SK-N-SH (cell line): ENCODE measurements around the gene GRK1. TPM values are rescaled to one million over a fixed set of nuclear protein-coding genes. Genes with fewer than 3 reads are reported as not detected.

ENCODE experiments used
- CTCF ChIA-PET: fragments of 300-600, 350-600 bp; formaldehyde crosslinking; extraction: SDS; loops from one replicate; lab custom pipeline; 2021; lab: Yijun Ruan, JAX
- POLR2A ChIA-PET: fragments of 350-600 bp; sonication (Branson Sonifier 250); formaldehyde crosslinking; extraction: SDS; loops from one replicate; lab custom pipeline; 2020; ENCODE audit warnings: antibody characterized with exemption, inconsistent platforms; lab: Yijun Ruan, JAX
- DNase-seq: peaks from one replicate; pipeline ENCODE4 v3.0.0; 2012
- H2AFZ ChIP-seq: fragments of 200-600 bp; sonication (generic); 2 replicates; pipeline ENCODE4 v1.8.1; 2016; ENCODE audit warnings: antibody characterized with exemption, mild to moderate bottlenecking, low read depth
- H3F3A ChIP-seq: fragments of 200-600 bp; sonication (generic); replicated peaks from 2 replicates; pipeline ENCODE3; 2016; ENCODE audit warnings: antibody characterized with exemption, mild to moderate bottlenecking; ENCODE audit not compliant: insufficient read depth
- H3K27ac ChIP-seq, 2 experiments: fragments of 200-500 bp in 1 of 2; fragments of 200-600 bp in 1 of 2; sonication (Bioruptor generic) in 1 of 2; sonication (generic), shearing (Covaris generic) in 1 of 2; 2 replicates each; pipeline versions ENCODE4 v1.5.1 to v1.6.1; 2014 to 2016; ENCODE audit warnings: low read depth in 2 of 2, inconsistent platforms in 1 of 2, low read length in 1 of 2, mild to moderate bottlenecking in 1 of 2, mixed read lengths in 1 of 2
- H3K27me3 ChIP-seq: fragments of 200-600 bp; sonication (generic), shearing (Covaris generic); 2 replicates; pipeline ENCODE4 v1.6.1; 2016; ENCODE audit warnings: mixed run types; ENCODE audit not compliant: insufficient read depth
- H3K36me3 ChIP-seq, 2 experiments: fragments of 200-500 bp in 1 of 2; fragments of 200-600 bp in 1 of 2; sonication (Bioruptor generic) in 1 of 2; sonication (generic) in 1 of 2; replicated peaks in 1 of 2; 2 replicates each; pipeline versions ENCODE3 to v1.5.1; 2014 to 2016; ENCODE audit warnings: low read length in 1 of 2, mild to moderate bottlenecking in 1 of 2; ENCODE audit not compliant: insufficient read depth in 2 of 2, control insufficient read depth in 1 of 2
- H3K4me1 ChIP-seq, 2 experiments: fragments of 200-500 bp in 1 of 2; fragments of 200-600 bp in 1 of 2; sonication (Bioruptor generic) in 1 of 2; sonication (generic), shearing (Covaris generic) in 1 of 2; 2 replicates each; pipeline versions ENCODE4 v1.5.1 to v1.6.1; 2014 to 2016; ENCODE audit warnings: low read depth in 1 of 2, low read length in 1 of 2, mixed run types in 1 of 2; ENCODE audit not compliant: insufficient read depth in 2 of 2, control insufficient read depth in 1 of 2
- H3K4me2 ChIP-seq: fragments of 200-600 bp; sonication (generic), shearing (Covaris generic); 2 replicates; pipeline ENCODE4 v1.6.1; 2017; ENCODE audit warnings: mixed run types
- H3K4me3 ChIP-seq, 2 experiments: fragments of 200-500 bp in 1 of 2; fragments of 200-600 bp in 1 of 2; sonication (Bioruptor generic) in 1 of 2; sonication (generic), shearing (Covaris generic) in 1 of 2; 2 replicates each; pipeline versions ENCODE4 v1.5.1 to v1.8.1; 2014 to 2016; ENCODE audit warnings: low read depth in 2 of 2, inconsistent platforms in 1 of 2, low read length in 1 of 2, mild to moderate bottlenecking in 1 of 2, mixed read lengths in 1 of 2, moderate library complexity in 1 of 2
- H3K79me2 ChIP-seq: fragments of 200-600 bp; sonication (generic); 2 replicates; pipeline ENCODE4 v1.8.1; 2017; ENCODE audit warnings: mild to moderate bottlenecking; ENCODE audit not compliant: insufficient read depth
- H3K9ac ChIP-seq: fragments of 200-600 bp; sonication (generic); 2 replicates; pipeline ENCODE4 v1.6.1; 2017; ENCODE audit warnings: mixed run types
- H3K9me2 ChIP-seq: fragments of 200-600 bp; sonication (generic); 2 replicates; pipeline ENCODE4 v1.6.1; 2017; ENCODE audit warnings: mixed run types
- H3K9me3 ChIP-seq: fragments of 200-600 bp; sonication (generic); 2 replicates; pipeline ENCODE4 v1.6.1; 2017; ENCODE audit warnings: mixed run types, mild to moderate bottlenecking, moderate library complexity
- H4K20me1 ChIP-seq: fragments of 200-600 bp; sonication (generic); 2 replicates; pipeline ENCODE4 v1.6.1; 2017; ENCODE audit warnings: mild to moderate bottlenecking, mixed run types; ENCODE audit not compliant: insufficient read depth
- CHD2 ChIP-seq: fragments of 150-350 bp; IDR thresholded peaks from 2 replicates; pipeline ENCODE4 v1.6.1; 2018; ENCODE audit warnings: low read length; ENCODE audit not compliant: partially characterized antibody
- EP300 ChIP-seq, 2 experiments: IDR thresholded peaks; 2 replicates each; pipeline versions ENCODE4 v1.4.0 to v1.6.1; 2012; ENCODE audit warnings: borderline replicate concordance in 1 of 2, low read depth in 1 of 2, low read length in 1 of 2
- FOXJ3 ChIP-seq: sonication (generic); formaldehyde crosslinking; IDR thresholded peaks from 2 replicates; pipeline ENCODE4 v1.5.1; 2020; ENCODE audit warnings: mild to moderate bottlenecking, missing genetic modification reagents
- FOXM1 ChIP-seq: IDR thresholded peaks from 2 replicates; pipeline ENCODE4 v1.4.0; 2012; ENCODE audit warnings: low read depth, mild to moderate bottlenecking
- GABPA ChIP-seq: IDR thresholded peaks from 2 replicates; pipeline ENCODE4 v1.4.0; 2012; ENCODE audit warnings: low read depth, mild to moderate bottlenecking
- GATA2 ChIP-seq: sonication (generic); formaldehyde crosslinking; IDR thresholded peaks from 2 replicates; pipeline ENCODE4 v1.5.0; 2020; ENCODE audit warnings: mild to moderate bottlenecking, missing genetic modification reagents
- JUND ChIP-seq: IDR thresholded peaks from 2 replicates; pipeline ENCODE4 v1.4.0; 2012
- MAX ChIP-seq: IDR thresholded peaks from 2 replicates; pipeline ENCODE4 v1.4.0; 2012; ENCODE audit warnings: low read depth
- MEF2A ChIP-seq: IDR thresholded peaks from 2 replicates; pipeline ENCODE4 v1.4.0; 2012; ENCODE audit warnings: low read depth, borderline replicate concordance
- MXI1 ChIP-seq: IDR thresholded peaks from 2 replicates; pipeline ENCODE4 v1.6.1; 2012; ENCODE audit warnings: mild to moderate bottlenecking, low read depth, low read length, improper control_type of control experiment
- NFIC ChIP-seq: IDR thresholded peaks from 2 replicates; pipeline ENCODE4 v1.4.0; 2012; ENCODE audit warnings: borderline replicate concordance
- PBX3 ChIP-seq: IDR thresholded peaks from 2 replicates; pipeline ENCODE4; 2012
- POLR2AphosphoS5 ChIP-seq: IDR thresholded peaks from 2 replicates; pipeline ENCODE4 v1.6.1; 2012; ENCODE audit warnings: low read depth, low read length
- RAD21 ChIP-seq: IDR thresholded peaks from 2 replicates; pipeline ENCODE4 v1.6.1; 2012; ENCODE audit warnings: mild to moderate bottlenecking, low read length
- REST ChIP-seq: IDR thresholded peaks from 2 replicates; pipeline ENCODE4 v1.6.1; 2012; ENCODE audit warnings: mild to moderate bottlenecking, low read depth, low read length, moderate library complexity
- RFX5 ChIP-seq: IDR thresholded peaks from 2 replicates; pipeline ENCODE4 v1.6.1; 2012; ENCODE audit warnings: mild to moderate bottlenecking, improper control_type of control experiment, low read length
- RXRA ChIP-seq: IDR thresholded peaks from 2 replicates; pipeline ENCODE4 v1.4.0; 2012; ENCODE audit warnings: low read depth, mild to moderate bottlenecking, borderline replicate concordance
- SIN3A ChIP-seq: IDR thresholded peaks from 2 replicates; pipeline ENCODE4 v1.6.1; 2012; ENCODE audit warnings: low read depth, mild to moderate bottlenecking, low read length, moderate library complexity, borderline replicate concordance
- SMC3 ChIP-seq: IDR thresholded peaks from 2 replicates; pipeline ENCODE4 v1.6.1; 2012; ENCODE audit warnings: low read depth, low read length, improper control_type of control experiment
- TAF1 ChIP-seq: IDR thresholded peaks from 2 replicates; pipeline ENCODE4 v1.6.1; 2012; ENCODE audit warnings: low read depth, mild to moderate bottlenecking, low read length, moderate library complexity, borderline replicate concordance
- TCF12 ChIP-seq: IDR thresholded peaks from 2 replicates; pipeline ENCODE4 v1.4.0; 2012
- USF1 ChIP-seq: IDR thresholded peaks from 2 replicates; pipeline ENCODE4 v1.4.0; 2012; ENCODE audit warnings: low read depth, borderline replicate concordance
- YY1 ChIP-seq: IDR thresholded peaks from 2 replicates; pipeline ENCODE4 v1.4.0; 2012; ENCODE audit warnings: low read depth, mild to moderate bottlenecking
- WGBS: methylation state at CpG from one replicate; pipeline ENCODE4 v1.1.6; 2017; ENCODE audit warnings: low lambda C conversion rate; 5-methylcytosine and 5-hydroxymethylcytosine counted together
- polyA plus RNA-seq, 3 experiments: library from polyadenylated mRNA; depleted of rRNA; stranded (reverse); fragments of >200 nt; gene quantifications; 2 replicates each; pipeline ENCODE4 v1.2.3, GENCODE V29; 2012

The GRK1 gene
- polyA plus RNA-seq, 1 of the 3 experiments (the other 2 are of a cell fraction) = 0.12 TPM

- Histone ChIP-seq H3K4me3 (no peak overlapping the region), H3K9me3 (no peaks in the 10 kb centered on the region), H3K4me1 (peaks cover 0 to 2% of the 10 kb centered on the region in 2 experiments; a peak in 1 of 4 replicates), H3K9me2 (no peaks in the 10 kb centered on the region), H3K27me3 (no peaks in the 10 kb centered on the region), H4K20me1 (no peaks in the 10 kb centered on the region), H3K79me2 (no peaks in the 10 kb centered on the region), H3K9ac (no peak overlapping the region), H3K36me3 (no peaks in the 10 kb centered on the region), H3K27ac (no peak overlapping the region), H3F3A (peaks cover 3% of the 10 kb centered on the region), H3K4me2 (no peak overlapping the region), H2AFZ (no peak overlapping the region)
- DNase-seq = no peak
- WGBS = 81% methylated on average over 10 of the region's 11 CpGs
- TF ChIP-seq SMC3 = no peak
- no peak for TF ChIP-seq EP300 (IDR thresholded peaks at IDR 0.05; ENCODE audit: borderline replicate concordance in 1 of 2, low read depth in 1 of 2, low read length in 1 of 2)
- no peak for TF ChIP-seq NFIC
- no peak for TF ChIP-seq MAX
- TF ChIP-seq TCF12 = no peak
- no peak for TF ChIP-seq CHD2
- no peak for TF ChIP-seq GABPA
- TF ChIP-seq TAF1 = no peak
- TF ChIP-seq RAD21 = no peak
- no peak for TF ChIP-seq POLR2AphosphoS5
- TF ChIP-seq USF1 = no peak
- no peak for TF ChIP-seq RFX5
- TF ChIP-seq REST = no peak
- no peak for TF ChIP-seq MEF2A
- no peak for TF ChIP-seq FOXM1
- POLR2A ChIA-PET = no interaction called here
- CTCF ChIA-PET = no interaction called here
Measured at GRCh38 chr13:113753171-113753570, 86.2 kb downstream of the GRK1 start.

GRCh38 chr13:113754242-113754641 is 87.2 kb downstream of the GRK1 start:
- H3K9me3 ChIP-seq = no peaks in the 10 kb centered on the region
- H3K4me3 ChIP-seq = no peak overlapping the region
- no peak for DNase-seq
- H3K79me2 ChIP-seq = no peaks in the 10 kb centered on the region
- CTCF ChIA-PET = interaction anchor here (0.8 kb wide), 1 partner anchor 30 kb away, joined by 3 read pairs; no protein-coding TSS in a partner anchor
- no peak for TF ChIP-seq FOXJ3 (CRISPR knock-in tag)
- TF ChIP-seq PBX3 = no peak
- TF ChIP-seq TCF12 = no peak
- TF ChIP-seq RAD21 = no peak
- TF ChIP-seq JUND = no peak
- no peak for TF ChIP-seq MXI1
- no peak for TF ChIP-seq SIN3A
- no peak for TF ChIP-seq YY1
- TF ChIP-seq RXRA = no peak
- no peak for TF ChIP-seq GATA2 (CRISPR knock-in tag)
- TF ChIP-seq, all 33 proteins: peak for 0
- H3K27me3 ChIP-seq = no peaks in the 10 kb centered on the region
- H3K9me2 ChIP-seq = no peaks in the 10 kb centered on the region
- POLR2A ChIA-PET = no interaction called here
- peaks cover 3% of the 10 kb centered on the region for H3F3A ChIP-seq
- no peak overlapping the region for H2AFZ ChIP-seq
- H4K20me1 ChIP-seq = no peaks in the 10 kb centered on the region
- H3K4me2 ChIP-seq = no peak overlapping the region
- 100% methylated on average over 2 of the region's 7 CpGs for WGBS
- no peak overlapping the region for H3K9ac ChIP-seq
- H3K36me3 ChIP-seq = no peaks in the 10 kb centered on the region
- peaks cover 0 to 7% of the 10 kb centered on the region in 2 experiments; a peak in 1 of 4 replicates for H3K4me1 ChIP-seq
- no peak overlapping the region for H3K27ac ChIP-seq
